ENCODE measurements around the gene GBA2. TPM values are rescaled to one million over a fixed set of nuclear protein-coding genes. Genes with fewer than 3 reads are reported as not detected.

The GBA2 gene
- total RNA-seq, 1 donor from 2014 or later: 69.8 TPM

GRCh38 chr9:35698231-35698630, 50.8 kb downstream of the GBA2 start:
- Mint-ChIP-seq H3K36me3 (ENCODE audit: unreplicated experiment) (peaks cover 20% of the 10 kb centered on the region), H3K27ac (ENCODE audit: unreplicated experiment) (no peak overlapping the region), H3K4me3 (ENCODE audit: unreplicated experiment) (no peak overlapping the region), H3K9me3 (ENCODE audit: unreplicated experiment) (no peaks in the 10 kb centered on the region), H3K27me3 (ENCODE audit: unreplicated experiment) (no peaks in the 10 kb centered on the region), H3K4me1 (ENCODE audit: unreplicated experiment) (peaks cover 2% of the 10 kb centered on the region)
- no peak for TF ChIP-seq CTCF (IDR thresholded peaks at IDR 0.05)
- DNase-seq (ENCODE audit: extremely low spot score, unreplicated experiment): no peak

- Mint-ChIP-seq H3K4me1 (ENCODE audit: unreplicated experiment) (peaks cover 2% of the 10 kb centered on the region), H3K36me3 (ENCODE audit: unreplicated experiment) (peaks cover 15% of the 10 kb centered on the region), H3K27ac (ENCODE audit: unreplicated experiment) (peak overlapping the region; percentile 4), H3K9me3 (ENCODE audit: unreplicated experiment) (no peaks in the 10 kb centered on the region), H3K27me3 (ENCODE audit: unreplicated experiment) (no peaks in the 10 kb centered on the region), H3K4me3 (ENCODE audit: unreplicated experiment) (no peak overlapping the region)
- no peak for TF ChIP-seq CTCF (IDR thresholded peaks at IDR 0.05)
- no peak for DNase-seq (ENCODE audit: extremely low spot score, unreplicated experiment)
Observed at GRCh38 chr9:35697486-35697885, 51.5 kb downstream of the GBA2 start.

GRCh38 chr9:35696520-35697215, 52.4 kb downstream of the GBA2 start:
- peak; percentile 84 for TF ChIP-seq CTCF (IDR thresholded peaks at IDR 0.05)
- Mint-ChIP-seq H3K4me3 (ENCODE audit: unreplicated experiment) (no peak overlapping the region), H3K27me3 (ENCODE audit: unreplicated experiment) (no peaks in the 10 kb centered on the region), H3K9me3 (ENCODE audit: unreplicated experiment) (no peaks in the 10 kb centered on the region), H3K36me3 (ENCODE audit: unreplicated experiment) (peaks cover 15% of the 10 kb centered on the region), H3K4me1 (ENCODE audit: unreplicated experiment) (peaks cover 5% of the 10 kb centered on the region), H3K27ac (ENCODE audit: unreplicated experiment) (peak overlapping the region; percentile 49)
- no peak for DNase-seq (ENCODE audit: extremely low spot score, unreplicated experiment)

DNA sequence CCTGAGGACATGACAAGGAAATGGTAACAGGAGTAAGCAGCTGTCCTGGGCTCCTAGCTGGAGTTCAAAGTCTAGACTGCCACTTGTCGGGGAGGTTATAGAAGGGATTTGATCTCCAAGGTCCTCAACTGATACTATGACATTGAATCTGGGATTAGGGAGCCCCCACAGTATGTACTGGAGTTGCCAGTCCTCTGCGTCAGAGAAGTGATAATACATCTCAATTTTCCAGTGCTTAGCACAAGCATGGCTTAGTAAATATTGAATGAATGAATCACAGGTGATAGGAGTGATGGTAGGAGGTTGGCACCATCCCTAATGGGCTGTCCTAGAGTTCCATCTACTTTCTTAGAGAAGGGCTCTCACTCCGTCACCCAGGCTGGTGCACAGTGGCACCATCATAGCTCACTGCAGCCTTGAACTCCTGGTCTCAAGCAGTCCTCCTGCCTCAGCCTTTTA, 53.1 kb downstream of the GBA2 start:
- peak overlapping the region; percentile 49 for H3K27ac Mint-ChIP-seq (ENCODE audit: unreplicated experiment)
- H3K9me3 Mint-ChIP-seq (ENCODE audit: unreplicated experiment): no peaks in the 10 kb centered on the region
- peaks cover 11% of the 10 kb centered on the region for H3K4me1 Mint-ChIP-seq (ENCODE audit: unreplicated experiment)
- no peak for DNase-seq (ENCODE audit: extremely low spot score, unreplicated experiment)
- TF ChIP-seq CTCF (IDR thresholded peaks at IDR 0.05): no peak
- H3K4me3 Mint-ChIP-seq (ENCODE audit: unreplicated experiment): no peak overlapping the region
- no peaks in the 10 kb centered on the region for H3K27me3 Mint-ChIP-seq (ENCODE audit: unreplicated experiment)
- peaks cover 15% of the 10 kb centered on the region for H3K36me3 Mint-ChIP-seq (ENCODE audit: unreplicated experiment)

GRCh38 chr9:35691757-35692301, 57.2 kb downstream of the GBA2 start:
- DNase-seq (ENCODE audit: extremely low spot score, unreplicated experiment): no peak
- Mint-ChIP-seq H3K27me3 (ENCODE audit: unreplicated experiment) (no peaks in the 10 kb centered on the region), H3K27ac (ENCODE audit: unreplicated experiment) (peak overlapping the region; percentile 93), H3K4me1 (ENCODE audit: unreplicated experiment) (peaks cover 38% of the 10 kb centered on the region), H3K4me3 (ENCODE audit: unreplicated experiment) (peak overlapping the region; percentile 82), H3K9me3 (ENCODE audit: unreplicated experiment) (no peaks in the 10 kb centered on the region), H3K36me3 (ENCODE audit: unreplicated experiment) (peaks cover 4% of the 10 kb centered on the region)
- TF ChIP-seq CTCF (IDR thresholded peaks at IDR 0.05): no peak
